HG02884 (cell line): Measurements from ENCODE around the gene WFDC12.

Experiments
- ATAC-seq: cut with Tn5 transposase; IDR thresholded peaks from one replicate; pipeline ENCODE4 v1.9.1; 2021; ENCODE audit warnings: mild to moderate bottlenecking, moderate library complexity; ENCODE audit not compliant: unreplicated experiment

Gene WFDC12

GRCh38 chr20:45115829-45116228 lies 8.4 kb downstream of the WFDC12 start:
- no peak for ATAC-seq

DNA sequence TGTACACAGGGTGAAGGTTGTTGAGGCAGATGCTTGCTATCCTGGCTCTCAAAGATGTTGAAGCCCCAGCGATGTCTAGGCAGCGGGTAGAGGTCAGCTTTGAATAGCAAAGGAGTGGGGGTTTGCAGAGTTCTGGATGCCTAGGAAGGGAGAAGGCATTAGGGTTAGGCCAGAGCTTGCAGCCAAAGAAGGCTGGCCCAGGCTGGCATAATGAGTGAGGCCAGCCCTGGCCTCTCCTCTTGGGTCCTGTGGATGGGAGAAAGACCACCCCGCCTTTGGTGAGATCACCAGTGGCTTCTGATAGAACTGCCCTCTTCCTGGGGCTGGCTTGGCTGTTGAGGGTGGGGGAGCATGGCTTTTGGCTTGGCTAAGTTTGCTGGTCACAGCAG lies 8.9 kb downstream of the WFDC12 start:
- ATAC-seq = no peak

- no peak for ATAC-seq
These were observed 9.5 kb downstream of the WFDC12 start, which contains the start of gene WFDC5 for GRCh38 chr20:45114465-45115385. Gene WFDC5, minus strand, starts transcription at chr20:45115174. Its CDS starts 91 bp downstream, at chr20:45115083.

GRCh38 chr20:45113865-45114264 lies 10.4 kb downstream of the WFDC12 start:
- ATAC-seq = no peak

DNA sequence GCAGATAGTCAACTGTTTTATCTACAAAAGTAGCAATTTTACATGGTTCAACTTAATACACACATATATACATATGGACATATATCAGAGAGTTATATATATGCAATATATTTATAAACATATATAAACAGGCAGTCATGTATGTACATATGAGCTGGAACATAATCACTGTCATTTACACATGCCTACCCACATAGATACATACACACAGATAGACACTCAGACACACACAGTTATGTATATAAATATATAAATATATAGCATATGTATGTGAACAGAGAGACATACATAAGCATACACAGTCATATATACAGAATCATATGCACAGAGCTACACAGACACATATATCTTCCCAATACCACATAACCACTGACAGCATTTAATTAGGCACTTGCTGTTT lies 11.5 kb downstream of the WFDC12 start:
- ATAC-seq = no peak

GRCh38 chr20:45111799-45112471 lies 12.3 kb downstream of the WFDC12 start:
- no peak for ATAC-seq

DNA sequence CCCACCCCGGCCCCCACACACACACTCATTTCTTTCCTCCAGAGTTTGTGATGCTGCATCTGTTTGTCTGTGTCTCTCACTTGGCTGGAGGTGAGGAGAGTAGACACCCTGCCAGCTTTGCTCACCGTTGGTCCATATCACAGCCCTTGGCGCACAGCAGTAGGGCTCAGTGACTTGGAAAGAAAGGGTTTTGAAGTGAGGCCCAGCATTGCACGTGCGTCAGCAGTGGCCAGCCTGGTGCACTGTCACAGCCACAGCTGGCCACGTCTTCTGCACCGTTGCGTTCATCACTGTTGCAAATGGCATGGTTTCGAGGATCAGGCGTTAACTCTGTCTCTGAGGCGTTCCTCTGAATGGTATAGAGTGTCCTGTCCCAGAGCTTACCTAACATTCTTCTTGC lies 13.0 kb downstream of the WFDC12 start:
- no peak for ATAC-seq

DNA sequence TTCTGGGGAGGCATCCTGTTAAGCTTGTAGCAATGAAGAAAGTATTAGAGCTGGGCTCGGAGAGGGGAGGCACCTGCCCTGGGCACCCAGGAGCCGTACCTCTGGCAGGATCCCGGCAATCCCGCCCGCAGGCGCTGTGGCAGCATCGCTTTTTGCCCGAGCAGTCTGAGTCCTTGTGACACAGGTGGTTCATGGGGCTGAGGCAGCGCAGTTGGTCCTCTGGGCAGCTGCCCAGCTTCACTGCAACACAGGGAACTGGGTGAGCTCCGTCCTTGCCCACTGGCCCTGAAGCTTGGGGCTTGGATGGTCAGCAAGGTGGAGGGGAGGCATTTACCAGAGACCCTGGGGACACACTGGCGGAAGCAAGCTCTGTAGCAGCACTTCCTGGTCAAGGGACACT lies 14.0 kb downstream of the WFDC12 start:
- ATAC-seq = no peak

DNA sequence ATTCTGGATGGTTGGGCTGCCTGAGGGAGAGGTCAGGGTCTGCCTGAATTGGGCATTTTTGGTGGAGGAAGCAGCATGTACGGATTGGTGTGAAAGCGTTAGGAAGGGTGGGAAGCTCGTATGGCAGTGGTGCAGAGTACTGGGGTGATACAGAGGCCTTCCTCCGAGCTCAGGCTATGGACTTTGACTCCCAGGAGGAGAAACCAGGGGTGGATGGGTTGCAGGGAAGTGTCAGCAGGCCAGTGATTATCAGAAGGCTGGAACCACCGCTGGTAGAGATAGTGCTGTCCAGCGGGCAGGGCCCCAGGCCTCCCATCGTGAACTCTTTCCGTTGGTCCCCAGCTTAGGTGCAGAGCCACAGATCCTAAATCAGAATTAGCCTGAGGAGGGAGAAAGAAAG lies 14.6 kb downstream of the WFDC12 start:
- no peak for ATAC-seq

DNA sequence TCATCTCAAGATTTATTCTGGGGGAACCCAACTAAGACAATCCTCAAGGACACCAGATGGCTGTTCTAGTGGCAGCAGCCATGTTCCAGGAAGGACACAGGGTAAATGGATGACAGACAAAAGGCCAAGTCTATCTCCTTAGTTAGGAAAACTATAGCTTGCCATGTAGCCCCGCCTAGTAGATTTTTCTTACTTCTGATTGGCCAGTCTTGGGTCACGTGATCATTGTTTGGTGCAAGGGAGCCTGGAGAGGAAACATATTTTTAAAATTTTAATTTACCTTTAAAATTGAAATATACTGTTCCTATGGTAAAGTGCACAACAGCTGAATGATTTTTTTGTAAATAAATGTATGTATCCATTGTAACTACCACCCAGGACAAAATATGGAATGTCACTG lies 18.9 kb downstream of the WFDC12 start:
- no peak for ATAC-seq

GRCh38 chr20:45104786-45105185 lies 19.5 kb downstream of the WFDC12 start:
- no peak for ATAC-seq

DNA sequence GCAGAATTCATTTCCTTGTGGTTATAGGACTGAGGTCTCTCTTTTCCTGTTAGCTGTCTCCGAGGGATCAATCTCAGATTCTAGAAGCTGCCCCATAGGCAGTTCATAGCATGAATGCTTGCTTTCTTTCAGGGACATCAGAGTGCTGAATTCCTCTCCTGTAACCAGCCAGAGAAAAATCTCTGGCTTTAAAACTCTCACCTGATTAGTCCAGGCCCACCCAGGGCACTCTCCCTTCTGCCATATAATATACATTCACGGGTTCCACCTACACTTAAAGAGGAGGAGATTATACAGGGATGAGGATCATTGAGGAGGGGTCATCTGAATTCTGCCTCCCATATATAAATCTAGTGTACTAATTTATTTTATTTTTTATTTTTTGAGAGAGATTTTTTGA lies 21.2 kb downstream of the WFDC12 start:
- ATAC-seq = no peak

GRCh38 chr20:45101333-45101850 lies 22.9 kb downstream of the WFDC12 start:
- no peak for ATAC-seq

DNA sequence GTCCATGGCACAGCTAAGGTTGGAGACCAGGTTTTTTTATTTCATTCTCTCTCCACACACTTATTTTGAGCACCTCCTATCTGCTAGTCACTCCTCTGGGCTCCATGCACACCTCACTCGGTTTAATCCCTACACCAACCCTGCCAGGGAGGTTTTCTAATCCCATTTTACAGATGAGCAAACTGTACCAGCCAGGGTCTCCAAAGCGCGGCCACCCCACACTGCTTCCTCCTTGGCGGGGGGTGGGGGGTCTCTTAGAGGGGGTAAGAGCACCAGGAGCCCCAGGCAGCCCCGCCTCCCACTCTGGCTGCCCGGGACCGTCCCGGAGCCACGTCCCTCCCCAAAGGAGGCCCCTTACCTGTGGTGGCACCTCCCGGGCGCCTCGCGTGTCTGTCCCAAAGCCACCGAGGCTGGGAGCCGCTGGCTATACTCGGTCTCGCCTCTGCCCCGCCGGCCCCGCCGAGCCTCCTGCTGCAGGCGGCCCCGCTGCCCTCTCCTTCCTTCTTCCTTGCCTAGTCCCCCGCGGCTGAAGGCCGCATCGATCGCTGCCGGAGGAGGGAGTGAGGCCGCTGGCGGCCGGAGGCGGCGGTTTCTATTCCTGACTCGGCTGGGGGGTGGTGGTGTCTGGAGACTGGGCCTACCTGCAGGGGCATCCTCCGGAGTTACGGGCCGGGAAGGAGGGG lies 23.6 kb downstream of the WFDC12 start, which contains the start of gene KCNS1:
Gene KCNS1 (minus strand): TSS at position 565 of the 683 bp plus-strand sequence. CDS start 1,891 bp downstream, outside the sequence.
- no peak for ATAC-seq

- ATAC-seq = no peak
These were observed 26.0 kb downstream of the WFDC12 start for GRCh38 chr20:45098103-45098773.

DNA sequence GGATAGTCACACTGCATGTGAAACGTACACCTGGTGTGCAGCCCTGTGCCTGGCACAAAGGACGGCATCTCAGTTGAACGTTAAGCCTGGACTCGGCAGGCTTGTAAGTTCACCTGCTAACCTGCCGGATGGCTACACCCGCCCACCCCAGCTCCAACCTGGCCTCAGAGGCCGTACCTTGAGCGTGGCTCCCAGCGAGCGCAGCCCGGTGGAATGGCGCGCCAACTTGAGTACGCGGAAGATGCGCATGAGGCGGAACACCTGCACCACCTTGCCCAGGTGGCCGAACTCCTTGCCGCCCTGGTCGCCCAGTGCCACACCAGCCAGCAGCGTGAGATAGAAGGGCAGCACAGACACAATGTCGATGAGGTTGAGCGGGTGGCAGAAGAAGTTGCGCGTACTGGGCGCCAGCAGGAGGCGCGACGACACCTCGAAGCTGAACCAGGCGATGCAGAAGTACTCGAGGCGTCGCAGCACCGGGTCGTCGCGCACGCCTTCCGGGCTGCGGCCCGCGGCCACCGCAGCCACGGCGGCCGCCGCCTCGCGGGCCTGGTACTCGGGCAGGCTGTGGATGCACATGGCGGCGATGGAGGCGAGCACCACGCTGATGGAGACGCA lies 26.7 kb downstream of the WFDC12 start:
- ATAC-seq = no peak

DNA sequence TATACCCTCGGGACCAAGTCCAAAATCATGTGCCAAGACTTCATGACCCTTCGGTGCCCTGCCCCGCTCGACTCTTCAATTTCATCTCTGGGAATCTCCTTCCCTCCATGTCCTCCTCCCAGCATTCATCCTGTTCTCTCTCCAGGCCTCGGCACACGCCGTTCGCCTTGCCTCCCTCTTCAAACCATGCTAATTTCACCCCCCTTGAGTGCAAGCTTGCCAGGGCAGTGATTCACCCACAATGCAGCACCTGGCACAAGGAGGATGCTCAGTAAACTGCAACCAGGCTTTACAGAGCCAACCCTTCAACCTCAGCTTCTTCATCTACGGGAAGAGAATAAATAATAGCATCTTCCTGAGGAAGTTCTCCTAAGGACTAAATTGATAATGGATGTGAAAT lies 27.5 kb downstream of the WFDC12 start:
- no peak for ATAC-seq

DNA sequence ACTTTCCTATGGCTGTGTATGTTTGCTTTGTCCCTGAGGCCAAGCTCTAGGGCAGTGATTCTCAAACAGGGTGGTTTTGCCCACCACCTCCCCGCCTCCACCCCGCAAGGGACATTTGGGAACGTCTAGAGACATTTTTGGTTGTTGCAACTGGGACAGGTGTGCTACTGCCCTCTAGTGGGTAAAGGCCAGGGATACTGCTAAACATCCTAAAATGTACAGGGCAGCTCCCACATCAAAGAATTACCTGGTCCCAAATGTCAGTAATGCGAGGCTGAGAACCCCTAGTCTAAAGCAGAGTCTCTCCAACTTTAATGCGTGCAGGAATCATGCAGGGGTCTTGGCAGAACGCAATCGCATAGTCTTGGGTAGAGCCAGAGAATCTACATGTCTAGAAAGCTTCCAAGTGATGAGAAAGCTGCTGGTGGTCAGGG lies 28.4 kb downstream of the WFDC12 start:
- no peak for ATAC-seq

DNA sequence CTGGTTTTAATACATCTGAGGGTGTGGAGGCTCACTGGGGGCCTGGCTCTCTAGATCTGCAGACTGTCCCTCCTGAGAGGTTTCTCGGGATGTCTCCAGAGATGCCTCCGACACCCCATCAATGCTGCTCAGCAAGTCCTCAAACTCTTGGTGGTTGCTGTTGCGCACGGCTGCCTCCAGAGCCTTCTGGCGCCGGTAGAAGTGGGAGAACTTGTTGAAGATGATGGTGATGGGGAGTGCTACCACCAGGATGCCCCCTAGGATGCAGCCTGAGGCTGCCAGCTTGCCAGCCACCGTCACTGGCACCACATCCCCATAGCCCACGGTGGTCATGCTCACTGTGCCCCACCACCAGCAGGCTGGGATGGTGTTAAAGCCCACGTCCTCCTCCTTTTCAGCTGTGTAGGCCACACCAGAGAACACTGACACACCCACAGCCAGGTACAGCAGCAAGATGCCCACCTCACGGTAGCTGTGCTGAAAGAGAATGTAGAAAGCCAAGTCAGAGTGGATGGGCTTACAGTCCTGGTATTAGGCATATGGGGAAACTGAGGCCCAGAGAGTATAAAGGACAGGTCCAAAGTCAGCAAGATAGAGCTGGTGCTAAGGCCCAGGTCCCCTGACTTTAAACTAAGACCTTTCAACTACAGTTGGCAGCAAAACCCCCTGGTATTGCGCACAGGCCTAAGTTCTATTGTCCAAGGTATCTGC lies 29.2 kb downstream of the WFDC12 start:
- ATAC-seq = no peak

DNA sequence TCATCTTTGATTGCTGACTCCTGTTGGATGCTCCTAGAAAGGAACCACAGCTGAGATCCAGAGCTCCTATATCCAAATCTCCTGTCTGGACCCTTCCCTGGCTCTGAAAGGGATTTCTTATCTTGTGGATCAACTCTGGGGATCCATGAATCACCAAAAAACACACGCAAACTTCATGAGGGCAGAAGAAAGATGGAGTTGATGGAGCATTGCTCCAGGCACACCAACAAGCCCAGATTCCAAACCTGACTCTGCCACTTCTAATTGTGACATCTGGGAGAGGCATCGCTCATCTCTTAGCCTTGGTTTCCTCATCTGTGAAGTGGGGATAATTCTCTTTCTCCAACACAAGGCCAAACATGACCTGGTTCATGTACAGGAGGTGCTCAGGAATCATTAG lies 30.1 kb downstream of the WFDC12 start:
- no peak for ATAC-seq
